GM12878 (cell line): Measurements from ENCODE around the gene ERO1B. TPM values are rescaled to one million over a fixed set of nuclear protein-coding genes. Genes with fewer than 3 reads are reported as not detected.

Experiments used
- BACH1 ChIP-seq: fragments of 450-650 bp; IDR thresholded peaks from 2 replicates; pipeline ENCODE4 v1.6.1; 2017; ENCODE audit warnings: mild to moderate bottlenecking, borderline replicate concordance
- CBX3 ChIP-seq: fragments of 200-600 bp; sonication (generic); IDR thresholded peaks from 2 replicates; pipeline ENCODE4 v1.6.1; 2016; ENCODE audit warnings: low read depth, borderline replicate concordance
- CBX5 ChIP-seq: sonication (generic); IDR thresholded peaks from 2 replicates; pipeline ENCODE4 v1.6.1; 2016; ENCODE audit warnings: low read depth, moderate library complexity, mild to moderate bottlenecking, inconsistent platforms
- GABPA ChIP-seq: IDR thresholded peaks from 2 replicates; pipeline ENCODE4 v1.6.1; 2014; ENCODE audit warnings: antibody characterized with exemption, low read depth, mild to moderate bottlenecking, inconsistent platforms
- MXI1 ChIP-seq: fragments of 150-350 bp; IDR thresholded peaks from 2 replicates; pipeline ENCODE4 v1.6.1; 2011; ENCODE audit warnings: low read depth, mild to moderate bottlenecking, inconsistent platforms, low read length, improper control_type of control experiment
- POLR2AphosphoS2 ChIP-seq: IDR thresholded peaks from 2 replicates; pipeline ENCODE4 v1.6.1; 2011; ENCODE audit warnings: low read depth, mild to moderate bottlenecking, low read length, improper control_type of control experiment, moderate library complexity
- STAT3 ChIP-seq: IDR thresholded peaks from 2 replicates; pipeline ENCODE4 v1.6.1; 2011; ENCODE audit warnings: low read depth, low read length, improper control_type of control experiment
- ZNF207 ChIP-seq: fragments of 450-650 bp; IDR thresholded peaks from 2 replicates; pipeline ENCODE4 v1.6.1; 2014; ENCODE audit warnings: antibody characterized with exemption, mild to moderate bottlenecking, borderline replicate concordance
- polyA plus RNA-seq, 11 experiments: library from polyadenylated mRNA; depleted of rRNA in 4 of 11; unstranded in 6 of 11; stranded (reverse) in 5 of 11; fragments of >200 nt; fragmentation: Nextera tagmentation in 4 of 11; fragmentation: Illumina TruSeq in 1 of 11; extraction: Ambion mirVana in 4 of 11; extraction: Trizol in 1 of 11; gene quantifications; 1 replicate in 1 of 11; 2 replicates in 10 of 11; pipeline versions ENCODE4 v1.2.1 to v1.2.3, GENCODE V29; 2011 to 2016; ENCODE audit warnings: inconsistent platforms in 2 of 11, missing spikeins in 2 of 11, low read depth in 1 of 11
- total RNA-seq, 4 experiments: library from RNA; depleted of rRNA in 3 of 4; stranded (reverse); fragments of >200 nt in 3 of 4; fragmentation: Illumina TruSeq in 1 of 4; extraction: Trizol in 1 of 4; gene quantifications; 2 replicates each; pipeline versions ENCODE4 v1.2.1 to v1.2.3, GENCODE V29; 2013 to 2021
- TF ChIP-seq, protein P1 (sequence below): fragments of 450-650 bp; formaldehyde crosslinking; IDR thresholded peaks from 2 replicates; pipeline ENCODE4 v1.5.0; 2022; ENCODE audit warnings: mild to moderate bottlenecking, missing genetic modification characterization
- TF ChIP-seq, protein P2 (sequence below): fragments of 450-650 bp; IDR thresholded peaks from 2 replicates; pipeline ENCODE4 v1.6.1; 2017; ENCODE audit warnings: antibody characterized with exemption, mild to moderate bottlenecking, moderate library complexity
- TF ChIP-seq, protein P3 (sequence below): fragments of 450-650 bp; IDR thresholded peaks from 2 replicates; pipeline ENCODE4 v1.6.1; 2016; ENCODE audit warnings: mild to moderate bottlenecking
- TF ChIP-seq, protein P4 (sequence below): fragments of 450-650 bp; IDR thresholded peaks from 2 replicates; pipeline ENCODE4 v1.6.1; 2017; ENCODE audit warnings: mild to moderate bottlenecking, moderate library complexity
- TF ChIP-seq, protein P5 (sequence below): IDR thresholded peaks from 2 replicates; pipeline ENCODE4 v1.6.1; 2011; ENCODE audit warnings: borderline replicate concordance, low read depth, mild to moderate bottlenecking, moderate library complexity, mixed read lengths, low read length; ENCODE audit not compliant: insufficient read depth; ENCODE audit errors: extremely low read length

ERO1B gene
- total and polyA plus RNA-seq, 10 of the 15 experiments (the other 5 are each of a cell fraction or from before 2014, with no cell fraction given) = 9.0 to 30.9 (median 23.0) TPM

DNA sequence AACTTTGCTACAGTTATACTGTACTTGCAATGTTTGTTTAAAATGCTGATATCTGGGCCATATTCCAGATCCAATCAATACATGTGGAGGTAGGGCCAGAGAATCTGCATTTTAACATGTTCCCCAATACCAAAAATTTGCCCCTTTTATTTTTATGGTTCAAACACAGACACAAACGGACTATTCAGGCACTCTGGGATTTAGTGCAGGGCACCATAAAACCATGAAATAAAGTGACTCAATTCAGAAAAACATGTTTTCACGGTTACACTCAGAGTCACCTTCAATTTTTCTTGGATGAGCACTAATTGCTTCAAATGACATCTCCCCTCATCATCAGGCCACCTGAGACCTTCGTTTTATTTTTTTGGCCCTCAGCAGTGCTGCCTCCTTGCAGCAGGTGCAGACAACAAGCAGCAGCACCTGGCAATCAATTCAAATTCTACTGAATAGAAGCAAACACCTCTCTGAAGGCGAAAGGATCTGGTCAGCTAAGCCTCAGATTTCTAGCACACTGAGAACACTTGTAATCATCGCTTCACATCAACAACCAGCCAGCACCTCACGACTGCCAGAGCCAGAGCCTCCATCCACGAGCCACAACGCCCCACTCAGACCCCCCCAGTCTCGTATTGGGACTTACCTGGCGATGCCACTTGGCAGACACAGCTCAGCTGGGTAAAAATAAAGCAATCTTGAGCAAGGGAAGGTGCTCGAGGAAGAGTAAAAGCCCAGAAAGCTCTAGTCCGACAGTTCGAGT lies 1.1 kb downstream of the ERO1B start (continued):
- TF ChIP-seq MXI1 (0 out of 2 replicates have a peak, but pooled peaks have one; percentile 21), POLR2AphosphoS2 (no peak), BACH1 (no peak), ZNF207 (no peak), STAT3 (no peak), CBX5 (no peak), GABPA (no peak), CBX3 (no peak)
- TF ChIP-seq, protein P1, sequence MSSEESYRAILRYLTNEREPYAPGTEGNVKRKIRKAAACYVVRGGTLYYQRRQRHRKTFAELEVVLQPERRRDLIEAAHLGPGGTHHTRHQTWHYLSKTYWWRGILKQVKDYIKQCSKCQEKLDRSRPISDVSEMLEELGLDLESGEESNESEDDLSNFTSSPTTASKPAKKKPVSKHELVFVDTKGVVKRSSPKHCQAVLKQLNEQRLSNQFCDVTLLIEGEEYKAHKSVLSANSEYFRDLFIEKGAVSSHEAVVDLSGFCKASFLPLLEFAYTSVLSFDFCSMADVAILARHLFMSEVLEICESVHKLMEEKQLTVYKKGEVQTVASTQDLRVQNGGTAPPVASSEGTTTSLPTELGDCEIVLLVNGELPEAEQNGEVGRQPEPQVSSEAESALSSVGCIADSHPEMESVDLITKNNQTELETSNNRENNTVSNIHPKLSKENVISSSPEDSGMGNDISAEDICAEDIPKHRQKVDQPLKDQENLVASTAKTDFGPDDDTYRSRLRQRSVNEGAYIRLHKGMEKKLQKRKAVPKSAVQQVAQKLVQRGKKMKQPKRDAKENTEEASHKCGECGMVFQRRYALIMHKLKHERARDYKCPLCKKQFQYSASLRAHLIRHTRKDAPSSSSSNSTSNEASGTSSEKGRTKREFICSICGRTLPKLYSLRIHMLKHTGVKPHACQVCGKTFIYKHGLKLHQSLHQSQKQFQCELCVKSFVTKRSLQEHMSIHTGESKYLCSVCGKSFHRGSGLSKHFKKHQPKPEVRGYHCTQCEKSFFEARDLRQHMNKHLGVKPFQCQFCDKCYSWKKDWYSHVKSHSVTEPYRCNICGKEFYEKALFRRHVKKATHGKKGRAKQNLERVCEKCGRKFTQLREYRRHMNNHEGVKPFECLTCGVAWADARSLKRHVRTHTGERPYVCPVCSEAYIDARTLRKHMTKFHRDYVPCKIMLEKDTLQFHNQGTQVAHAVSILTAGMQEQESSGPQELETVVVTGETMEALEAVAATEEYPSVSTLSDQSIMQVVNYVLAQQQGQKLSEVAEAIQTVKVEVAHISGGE = no peak
- TF ChIP-seq, protein P2, sequence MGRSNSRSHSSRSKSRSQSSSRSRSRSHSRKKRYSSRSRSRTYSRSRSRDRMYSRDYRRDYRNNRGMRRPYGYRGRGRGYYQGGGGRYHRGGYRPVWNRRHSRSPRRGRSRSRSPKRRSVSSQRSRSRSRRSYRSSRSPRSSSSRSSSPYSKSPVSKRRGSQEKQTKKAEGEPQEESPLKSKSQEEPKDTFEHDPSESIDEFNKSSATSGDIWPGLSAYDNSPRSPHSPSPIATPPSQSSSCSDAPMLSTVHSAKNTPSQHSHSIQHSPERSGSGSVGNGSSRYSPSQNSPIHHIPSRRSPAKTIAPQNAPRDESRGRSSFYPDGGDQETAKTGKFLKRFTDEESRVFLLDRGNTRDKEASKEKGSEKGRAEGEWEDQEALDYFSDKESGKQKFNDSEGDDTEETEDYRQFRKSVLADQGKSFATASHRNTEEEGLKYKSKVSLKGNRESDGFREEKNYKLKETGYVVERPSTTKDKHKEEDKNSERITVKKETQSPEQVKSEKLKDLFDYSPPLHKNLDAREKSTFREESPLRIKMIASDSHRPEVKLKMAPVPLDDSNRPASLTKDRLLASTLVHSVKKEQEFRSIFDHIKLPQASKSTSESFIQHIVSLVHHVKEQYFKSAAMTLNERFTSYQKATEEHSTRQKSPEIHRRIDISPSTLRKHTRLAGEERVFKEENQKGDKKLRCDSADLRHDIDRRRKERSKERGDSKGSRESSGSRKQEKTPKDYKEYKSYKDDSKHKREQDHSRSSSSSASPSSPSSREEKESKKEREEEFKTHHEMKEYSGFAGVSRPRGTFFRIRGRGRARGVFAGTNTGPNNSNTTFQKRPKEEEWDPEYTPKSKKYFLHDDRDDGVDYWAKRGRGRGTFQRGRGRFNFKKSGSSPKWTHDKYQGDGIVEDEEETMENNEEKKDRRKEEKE = no peak
- TF ChIP-seq, protein P3, sequence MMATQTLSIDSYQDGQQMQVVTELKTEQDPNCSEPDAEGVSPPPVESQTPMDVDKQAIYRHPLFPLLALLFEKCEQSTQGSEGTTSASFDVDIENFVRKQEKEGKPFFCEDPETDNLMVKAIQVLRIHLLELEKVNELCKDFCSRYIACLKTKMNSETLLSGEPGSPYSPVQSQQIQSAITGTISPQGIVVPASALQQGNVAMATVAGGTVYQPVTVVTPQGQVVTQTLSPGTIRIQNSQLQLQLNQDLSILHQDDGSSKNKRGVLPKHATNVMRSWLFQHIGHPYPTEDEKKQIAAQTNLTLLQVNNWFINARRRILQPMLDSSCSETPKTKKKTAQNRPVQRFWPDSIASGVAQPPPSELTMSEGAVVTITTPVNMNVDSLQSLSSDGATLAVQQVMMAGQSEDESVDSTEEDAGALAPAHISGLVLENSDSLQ = no peak
- TF ChIP-seq, protein P4, sequence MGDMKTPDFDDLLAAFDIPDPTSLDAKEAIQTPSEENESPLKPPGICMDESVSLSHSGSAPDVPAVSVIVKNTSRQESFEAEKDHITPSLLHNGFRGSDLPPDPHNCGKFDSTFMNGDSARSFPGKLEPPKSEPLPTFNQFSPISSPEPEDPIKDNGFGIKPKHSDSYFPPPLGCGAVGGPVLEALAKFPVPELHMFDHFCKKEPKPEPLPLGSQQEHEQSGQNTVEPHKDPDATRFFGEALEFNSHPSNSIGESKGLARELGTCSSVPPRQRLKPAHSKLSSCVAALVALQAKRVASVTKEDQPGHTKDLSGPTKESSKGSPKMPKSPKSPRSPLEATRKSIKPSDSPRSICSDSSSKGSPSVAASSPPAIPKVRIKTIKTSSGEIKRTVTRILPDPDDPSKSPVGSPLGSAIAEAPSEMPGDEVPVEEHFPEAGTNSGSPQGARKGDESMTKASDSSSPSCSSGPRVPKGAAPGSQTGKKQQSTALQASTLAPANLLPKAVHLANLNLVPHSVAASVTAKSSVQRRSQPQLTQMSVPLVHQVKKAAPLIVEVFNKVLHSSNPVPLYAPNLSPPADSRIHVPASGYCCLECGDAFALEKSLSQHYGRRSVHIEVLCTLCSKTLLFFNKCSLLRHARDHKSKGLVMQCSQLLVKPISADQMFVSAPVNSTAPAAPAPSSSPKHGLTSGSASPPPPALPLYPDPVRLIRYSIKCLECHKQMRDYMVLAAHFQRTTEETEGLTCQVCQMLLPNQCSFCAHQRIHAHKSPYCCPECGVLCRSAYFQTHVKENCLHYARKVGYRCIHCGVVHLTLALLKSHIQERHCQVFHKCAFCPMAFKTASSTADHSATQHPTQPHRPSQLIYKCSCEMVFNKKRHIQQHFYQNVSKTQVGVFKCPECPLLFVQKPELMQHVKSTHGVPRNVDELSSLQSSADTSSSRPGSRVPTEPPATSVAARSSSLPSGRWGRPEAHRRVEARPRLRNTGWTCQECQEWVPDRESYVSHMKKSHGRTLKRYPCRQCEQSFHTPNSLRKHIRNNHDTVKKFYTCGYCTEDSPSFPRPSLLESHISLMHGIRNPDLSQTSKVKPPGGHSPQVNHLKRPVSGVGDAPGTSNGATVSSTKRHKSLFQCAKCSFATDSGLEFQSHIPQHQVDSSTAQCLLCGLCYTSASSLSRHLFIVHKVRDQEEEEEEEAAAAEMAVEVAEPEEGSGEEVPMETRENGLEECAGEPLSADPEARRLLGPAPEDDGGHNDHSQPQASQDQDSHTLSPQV = no peak
- TF ChIP-seq, protein P5, sequence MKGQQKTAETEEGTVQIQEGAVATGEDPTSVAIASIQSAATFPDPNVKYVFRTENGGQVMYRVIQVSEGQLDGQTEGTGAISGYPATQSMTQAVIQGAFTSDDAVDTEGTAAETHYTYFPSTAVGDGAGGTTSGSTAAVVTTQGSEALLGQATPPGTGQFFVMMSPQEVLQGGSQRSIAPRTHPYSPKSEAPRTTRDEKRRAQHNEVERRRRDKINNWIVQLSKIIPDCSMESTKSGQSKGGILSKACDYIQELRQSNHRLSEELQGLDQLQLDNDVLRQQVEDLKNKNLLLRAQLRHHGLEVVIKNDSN = no peak
